ENCODE results near the gene FARP2.
A peak's percentile ranks its signal among the peaks of the same experiment; 100 is the strongest.

FARP2 gene

GRCh38 chr2:241535871-241536655 is 180.0 kb downstream of the FARP2 start:
- no peak for DNase-seq

DNA sequence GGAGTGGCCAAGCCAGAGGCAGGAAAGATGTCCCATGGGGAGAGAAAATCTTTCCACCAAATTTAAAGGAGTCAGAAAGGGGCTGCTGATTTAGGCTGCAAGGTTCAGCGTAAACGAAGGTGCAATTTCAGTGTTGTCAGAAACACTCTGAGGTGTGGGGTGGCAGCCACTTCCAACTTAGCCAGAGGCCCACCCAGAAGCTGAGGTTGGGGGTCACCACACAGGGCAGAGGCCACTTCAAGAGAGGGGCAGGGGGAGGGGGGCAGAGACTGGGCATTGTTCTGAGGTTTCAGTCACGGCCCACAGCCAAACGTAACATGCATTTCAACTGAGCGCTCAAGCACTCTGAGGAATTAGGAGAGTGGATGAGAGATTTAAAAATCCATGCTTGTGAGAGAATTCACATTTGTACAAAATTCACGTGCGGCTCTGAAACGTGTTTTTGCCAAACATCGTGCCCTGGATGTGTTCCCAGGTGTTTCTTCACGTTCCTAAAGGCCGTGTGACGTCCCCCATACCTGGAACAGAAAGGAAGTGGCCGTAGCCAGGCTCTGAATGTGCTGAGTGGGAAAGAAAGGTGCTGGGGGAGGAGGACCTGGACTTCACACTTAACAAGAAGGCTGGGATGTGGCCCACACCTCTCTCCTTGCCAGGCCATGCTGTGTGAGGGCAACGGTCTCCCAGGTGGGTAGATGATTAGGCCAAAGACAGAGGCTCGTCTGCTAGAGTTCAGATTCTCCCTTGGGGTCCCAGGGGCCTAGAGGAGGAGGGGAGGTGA is 182.9 kb downstream of the FARP2 start:
- DNase-seq = no peak

- no peak for DNase-seq
Observed at GRCh38 chr2:241539616-241540374, 183.7 kb downstream of the FARP2 start.

- DNase-seq = no peak
Observed at GRCh38 chr2:241540401-241540770, 184.3 kb downstream of the FARP2 start.

GRCh38 chr2:241540771-241541561 is 184.9 kb downstream of the FARP2 start:
- DNase-seq = peak; percentile 24

- no peak for DNase-seq
Observed at GRCh38 chr2:241541564-241542277, 185.6 kb downstream of the FARP2 start.

DNA sequence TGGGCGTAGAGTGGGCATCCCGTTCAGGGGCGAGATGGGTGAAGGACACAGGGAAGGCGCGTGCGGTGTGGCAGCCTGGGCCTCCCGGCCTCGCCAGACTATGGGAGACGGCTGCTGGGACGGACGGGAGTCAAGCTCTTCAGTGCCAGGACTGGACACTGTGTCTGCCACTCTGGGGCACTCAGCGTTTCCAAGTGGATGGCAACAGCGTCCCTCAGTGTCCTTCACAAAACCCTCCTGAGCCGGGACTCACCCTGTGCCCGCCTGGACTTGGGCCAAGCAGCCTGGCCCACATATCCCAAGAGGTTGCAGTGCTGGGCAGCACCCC is 186.2 kb downstream of the FARP2 start:
- DNase-seq = no peak

Measured in activated effector memory CD4-positive, alpha-beta T cell treated with Interleukin-2 at 50 U/mL for 16 hours (primary cell).